WTC11 (cell line): ENCODE data around the gene KCNJ6. TPM values are rescaled to one million over a fixed set of nuclear protein-coding genes. Genes with fewer than 3 reads are reported as not detected.

Source experiments
- ATAC-seq: fragments of 200-7000 bp; cut with Tn5 transposase; 2 replicates; pipeline ENCODE4 v1.10.0; 2021; ENCODE audit warnings: mild to moderate bottlenecking, moderate library complexity
- CTCF ChIA-PET: fragments of 300-600 bp; sonication (Branson Sonifier 250); formaldehyde crosslinking; loops from one replicate; lab custom pipeline; 2021; ENCODE audit warnings: antibody characterized with exemption; lab: Charles Lee
- POLR2A ChIA-PET: fragments of 350-600 bp; sonication (Branson Sonifier 250); formaldehyde crosslinking; loops from one replicate; lab custom pipeline; 2021; ENCODE audit warnings: antibody characterized with exemption; lab: Charles Lee
- DNase-seq: peaks from one replicate; pipeline ENCODE4 v3.0.0; 2021; ENCODE audit warnings: low spot score
- H3K27ac Mint-ChIP-seq: 2 replicates; pipeline ENCODE4 v1.8.0; 2021; ENCODE audit warnings: mixed read lengths
- H3K27me3 Mint-ChIP-seq: 2 replicates; pipeline ENCODE4 v1.8.0; 2021; ENCODE audit warnings: low read depth, mild to moderate bottlenecking, moderate library complexity, mixed read lengths
- H3K36me3 Mint-ChIP-seq: 2 replicates; pipeline ENCODE4 v1.8.0; 2021; ENCODE audit warnings: mixed read lengths
- H3K4me1 Mint-ChIP-seq: 2 replicates; pipeline ENCODE4 v1.8.0; 2022; ENCODE audit warnings: mixed read lengths
- H3K4me3 Mint-ChIP-seq: 2 replicates; pipeline ENCODE4 v1.8.0; 2021; ENCODE audit warnings: mild to moderate bottlenecking, moderate library complexity, mixed read lengths
- H3K9me3 Mint-ChIP-seq: 2 replicates; pipeline ENCODE4 v1.8.0; 2021; ENCODE audit warnings: mixed read lengths
- ATF1 ChIP-seq: sonication (generic); formaldehyde crosslinking; IDR thresholded peaks from 2 replicates; pipeline ENCODE4 v1.8.1; 2023; ENCODE audit warnings: mild to moderate bottlenecking, moderate library complexity, missing genetic modification reagents
- FOXK1 ChIP-seq: sonication (generic); formaldehyde crosslinking; IDR thresholded peaks from 2 replicates; pipeline ENCODE4 v1.8.0; 2022; ENCODE audit warnings: mild to moderate bottlenecking, moderate library complexity, missing genetic modification reagents
- IRF2 ChIP-seq: sonication (generic); formaldehyde crosslinking; IDR thresholded peaks from 2 replicates; pipeline ENCODE4 v1.8.0; 2022; ENCODE audit warnings: low read depth, missing genetic modification reagents, borderline replicate concordance
- JUN ChIP-seq: sonication (generic); formaldehyde crosslinking; IDR thresholded peaks from 2 replicates; pipeline ENCODE4 v1.8.0; 2023; ENCODE audit warnings: mild to moderate bottlenecking, missing genetic modification reagents
- MYBL2 ChIP-seq: sonication (generic); formaldehyde crosslinking; IDR thresholded peaks from 2 replicates; pipeline ENCODE4 v1.8.1; 2023; ENCODE audit warnings: mild to moderate bottlenecking, moderate library complexity, missing genetic modification reagents
- NFYB ChIP-seq: sonication (generic); formaldehyde crosslinking; conservative IDR thresholded peaks from 2 replicates; pipeline ENCODE4 v1.8.0; 2022; ENCODE audit warnings: low read depth, missing genetic modification reagents
- ZNF671 ChIP-seq: fragments of 250-450 bp; sonication (Bioruptor Pico); IDR thresholded peaks from 2 replicates; pipeline ENCODE4 v1.8.0; 2021; ENCODE audit warnings: mild to moderate bottlenecking
- total RNA-seq: library from RNA; stranded (reverse); gene quantifications from 3 replicates; pipeline ENCODE4 v1.2.3, GENCODE V29; 2021
- TF ChIP-seq, protein P1 (sequence below): sonication (generic); formaldehyde crosslinking; conservative IDR thresholded peaks from 2 replicates; pipeline ENCODE4 v1.8.1; 2022; ENCODE audit warnings: mild to moderate bottlenecking, missing genetic modification reagents
- TF ChIP-seq, protein P2 (sequence below): sonication (generic); formaldehyde crosslinking; IDR thresholded peaks from 2 replicates; pipeline ENCODE4 v1.8.0; 2022; ENCODE audit warnings: mild to moderate bottlenecking, missing genetic modification reagents
- TF ChIP-seq, protein P3 (sequence below): sonication (generic); formaldehyde crosslinking; IDR thresholded peaks from 2 replicates; pipeline ENCODE4 v1.8.1; 2023; ENCODE audit warnings: mild to moderate bottlenecking, missing genetic modification reagents, borderline replicate concordance
- TF ChIP-seq, protein P4 (sequence below): fragments of 250-450 bp; sonication (Bioruptor Pico); IDR thresholded peaks from 2 replicates; pipeline ENCODE4 v1.9.0; 2021; ENCODE audit warnings: mild to moderate bottlenecking
- TF ChIP-seq, protein P5 (sequence below): sonication (generic); formaldehyde crosslinking; IDR thresholded peaks from 2 replicates; pipeline ENCODE4 v1.8.1; 2022; ENCODE audit warnings: mild to moderate bottlenecking, moderate library complexity, missing genetic modification reagents
- TF ChIP-seq, protein P6 (sequence below): fragments of 250-450 bp; sonication (Bioruptor Pico); IDR thresholded peaks from 2 replicates; pipeline ENCODE4 v1.9.0; 2021; ENCODE audit warnings: mild to moderate bottlenecking, borderline replicate concordance
- TF ChIP-seq, protein P7 (sequence below): fragments of 250-450 bp; sonication (Bioruptor Pico); IDR thresholded peaks from 2 replicates; pipeline ENCODE4 v1.9.0; 2021; ENCODE audit warnings: mild to moderate bottlenecking
- TF ChIP-seq, protein P8 (sequence below): sonication (generic); formaldehyde crosslinking; IDR thresholded peaks from 2 replicates; pipeline ENCODE4 v1.8.0; 2023; ENCODE audit warnings: missing genetic modification reagents, mild to moderate bottlenecking, borderline replicate concordance
- TF ChIP-seq, protein P9 (sequence below): fragments of 250-450 bp; sonication (Bioruptor Pico); IDR thresholded peaks from 2 replicates; pipeline ENCODE4 v2.1.2; 2022; ENCODE audit warnings: mild to moderate bottlenecking, moderate library complexity

The KCNJ6 gene
- total RNA-seq, 1 experiment from 2014 or later, result 0.35 TPM

DNA sequence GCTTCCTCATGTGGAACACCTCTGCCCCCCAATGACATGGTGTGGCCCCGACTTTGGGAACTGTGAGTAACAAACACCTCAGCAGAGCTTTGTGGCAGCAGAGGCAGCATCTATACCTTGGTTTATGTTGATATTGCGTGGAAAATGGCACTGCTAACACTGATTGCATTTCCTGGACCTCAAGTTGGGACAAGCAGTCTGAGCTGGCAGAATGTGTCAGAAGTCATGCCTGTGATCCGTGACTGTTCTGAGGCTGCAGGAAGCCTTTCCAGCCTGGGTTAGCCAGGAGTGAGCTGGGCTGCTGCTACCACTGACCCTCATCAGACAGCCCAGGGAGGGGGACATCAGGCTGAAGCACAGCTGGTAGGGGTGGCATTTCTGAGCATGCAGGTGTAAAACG is 268.5 kb downstream of the KCNJ6 start:
- ChIA-PET CTCF (interaction anchor here (0.5 to 3.5 kb wide), 2 partner anchors 27 to 473 kb away, joined by 3 to 12 read pairs; no protein-coding TSS in a partner anchor), POLR2A (no interaction called here)
- Mint-ChIP-seq H3K4me3 (no peak overlapping the region), H3K9me3 (peaks cover 6% of the 10 kb centered on the region), H3K27me3 (no peaks in the 10 kb centered on the region), H3K4me1 (peaks cover 7% of the 10 kb centered on the region), H3K36me3 (no peaks in the 10 kb centered on the region; the same call in 1 of the 2 replicates), H3K27ac (no peak overlapping the region)
- ATAC-seq (no peak), DNase-seq (no peak)
- TF ChIP-seq, protein P1, sequence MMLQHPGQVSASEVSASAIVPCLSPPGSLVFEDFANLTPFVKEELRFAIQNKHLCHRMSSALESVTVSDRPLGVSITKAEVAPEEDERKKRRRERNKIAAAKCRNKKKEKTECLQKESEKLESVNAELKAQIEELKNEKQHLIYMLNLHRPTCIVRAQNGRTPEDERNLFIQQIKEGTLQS (CRISPR knock-in tag), result no peak
- TF ChIP-seq ZNF671 (CRISPR knock-in tag) (no peak), ATF1 (CRISPR knock-in tag) (no peak), NFYB (no peak), IRF2 (CRISPR knock-in tag) (no peak), MYBL2 (CRISPR knock-in tag) (no peak), JUN (CRISPR knock-in tag) (no peak), FOXK1 (CRISPR knock-in tag) (no peak)
- TF ChIP-seq, protein P2, sequence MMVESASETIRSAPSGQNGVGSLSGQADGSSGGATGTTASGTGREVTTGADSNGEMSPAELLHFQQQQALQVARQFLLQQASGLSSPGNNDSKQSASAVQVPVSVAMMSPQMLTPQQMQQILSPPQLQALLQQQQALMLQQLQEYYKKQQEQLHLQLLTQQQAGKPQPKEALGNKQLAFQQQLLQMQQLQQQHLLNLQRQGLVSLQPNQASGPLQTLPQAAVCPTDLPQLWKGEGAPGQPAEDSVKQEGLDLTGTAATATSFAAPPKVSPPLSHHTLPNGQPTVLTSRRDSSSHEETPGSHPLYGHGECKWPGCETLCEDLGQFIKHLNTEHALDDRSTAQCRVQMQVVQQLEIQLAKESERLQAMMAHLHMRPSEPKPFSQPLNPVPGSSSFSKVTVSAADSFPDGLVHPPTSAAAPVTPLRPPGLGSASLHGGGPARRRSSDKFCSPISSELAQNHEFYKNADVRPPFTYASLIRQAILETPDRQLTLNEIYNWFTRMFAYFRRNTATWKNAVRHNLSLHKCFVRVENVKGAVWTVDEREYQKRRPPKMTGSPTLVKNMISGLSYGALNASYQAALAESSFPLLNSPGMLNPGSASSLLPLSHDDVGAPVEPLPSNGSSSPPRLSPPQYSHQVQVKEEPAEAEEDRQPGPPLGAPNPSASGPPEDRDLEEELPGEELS, result no peak
- TF ChIP-seq, protein P3, sequence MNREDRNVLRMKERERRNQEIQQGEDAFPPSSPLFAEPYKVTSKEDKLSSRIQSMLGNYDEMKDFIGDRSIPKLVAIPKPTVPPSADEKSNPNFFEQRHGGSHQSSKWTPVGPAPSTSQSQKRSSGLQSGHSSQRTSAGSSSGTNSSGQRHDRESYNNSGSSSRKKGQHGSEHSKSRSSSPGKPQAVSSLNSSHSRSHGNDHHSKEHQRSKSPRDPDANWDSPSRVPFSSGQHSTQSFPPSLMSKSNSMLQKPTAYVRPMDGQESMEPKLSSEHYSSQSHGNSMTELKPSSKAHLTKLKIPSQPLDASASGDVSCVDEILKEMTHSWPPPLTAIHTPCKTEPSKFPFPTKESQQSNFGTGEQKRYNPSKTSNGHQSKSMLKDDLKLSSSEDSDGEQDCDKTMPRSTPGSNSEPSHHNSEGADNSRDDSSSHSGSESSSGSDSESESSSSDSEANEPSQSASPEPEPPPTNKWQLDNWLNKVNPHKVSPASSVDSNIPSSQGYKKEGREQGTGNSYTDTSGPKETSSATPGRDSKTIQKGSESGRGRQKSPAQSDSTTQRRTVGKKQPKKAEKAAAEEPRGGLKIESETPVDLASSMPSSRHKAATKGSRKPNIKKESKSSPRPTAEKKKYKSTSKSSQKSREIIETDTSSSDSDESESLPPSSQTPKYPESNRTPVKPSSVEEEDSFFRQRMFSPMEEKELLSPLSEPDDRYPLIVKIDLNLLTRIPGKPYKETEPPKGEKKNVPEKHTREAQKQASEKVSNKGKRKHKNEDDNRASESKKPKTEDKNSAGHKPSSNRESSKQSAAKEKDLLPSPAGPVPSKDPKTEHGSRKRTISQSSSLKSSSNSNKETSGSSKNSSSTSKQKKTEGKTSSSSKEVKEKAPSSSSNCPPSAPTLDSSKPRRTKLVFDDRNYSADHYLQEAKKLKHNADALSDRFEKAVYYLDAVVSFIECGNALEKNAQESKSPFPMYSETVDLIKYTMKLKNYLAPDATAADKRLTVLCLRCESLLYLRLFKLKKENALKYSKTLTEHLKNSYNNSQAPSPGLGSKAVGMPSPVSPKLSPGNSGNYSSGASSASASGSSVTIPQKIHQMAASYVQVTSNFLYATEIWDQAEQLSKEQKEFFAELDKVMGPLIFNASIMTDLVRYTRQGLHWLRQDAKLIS (CRISPR knock-in tag), result no peak
- TF ChIP-seq, protein P4, sequence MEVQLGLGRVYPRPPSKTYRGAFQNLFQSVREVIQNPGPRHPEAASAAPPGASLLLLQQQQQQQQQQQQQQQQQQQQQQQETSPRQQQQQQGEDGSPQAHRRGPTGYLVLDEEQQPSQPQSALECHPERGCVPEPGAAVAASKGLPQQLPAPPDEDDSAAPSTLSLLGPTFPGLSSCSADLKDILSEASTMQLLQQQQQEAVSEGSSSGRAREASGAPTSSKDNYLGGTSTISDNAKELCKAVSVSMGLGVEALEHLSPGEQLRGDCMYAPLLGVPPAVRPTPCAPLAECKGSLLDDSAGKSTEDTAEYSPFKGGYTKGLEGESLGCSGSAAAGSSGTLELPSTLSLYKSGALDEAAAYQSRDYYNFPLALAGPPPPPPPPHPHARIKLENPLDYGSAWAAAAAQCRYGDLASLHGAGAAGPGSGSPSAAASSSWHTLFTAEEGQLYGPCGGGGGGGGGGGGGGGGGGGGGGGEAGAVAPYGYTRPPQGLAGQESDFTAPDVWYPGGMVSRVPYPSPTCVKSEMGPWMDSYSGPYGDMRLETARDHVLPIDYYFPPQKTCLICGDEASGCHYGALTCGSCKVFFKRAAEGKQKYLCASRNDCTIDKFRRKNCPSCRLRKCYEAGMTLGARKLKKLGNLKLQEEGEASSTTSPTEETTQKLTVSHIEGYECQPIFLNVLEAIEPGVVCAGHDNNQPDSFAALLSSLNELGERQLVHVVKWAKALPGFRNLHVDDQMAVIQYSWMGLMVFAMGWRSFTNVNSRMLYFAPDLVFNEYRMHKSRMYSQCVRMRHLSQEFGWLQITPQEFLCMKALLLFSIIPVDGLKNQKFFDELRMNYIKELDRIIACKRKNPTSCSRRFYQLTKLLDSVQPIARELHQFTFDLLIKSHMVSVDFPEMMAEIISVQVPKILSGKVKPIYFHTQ (CRISPR knock-in tag), result no peak
- TF ChIP-seq, protein P5, sequence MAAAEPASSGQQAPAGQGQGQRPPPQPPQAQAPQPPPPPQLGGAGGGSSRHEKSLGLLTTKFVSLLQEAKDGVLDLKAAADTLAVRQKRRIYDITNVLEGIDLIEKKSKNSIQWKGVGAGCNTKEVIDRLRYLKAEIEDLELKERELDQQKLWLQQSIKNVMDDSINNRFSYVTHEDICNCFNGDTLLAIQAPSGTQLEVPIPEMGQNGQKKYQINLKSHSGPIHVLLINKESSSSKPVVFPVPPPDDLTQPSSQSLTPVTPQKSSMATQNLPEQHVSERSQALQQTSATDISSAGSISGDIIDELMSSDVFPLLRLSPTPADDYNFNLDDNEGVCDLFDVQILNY (CRISPR knock-in tag), result no peak
- TF ChIP-seq, protein P6, sequence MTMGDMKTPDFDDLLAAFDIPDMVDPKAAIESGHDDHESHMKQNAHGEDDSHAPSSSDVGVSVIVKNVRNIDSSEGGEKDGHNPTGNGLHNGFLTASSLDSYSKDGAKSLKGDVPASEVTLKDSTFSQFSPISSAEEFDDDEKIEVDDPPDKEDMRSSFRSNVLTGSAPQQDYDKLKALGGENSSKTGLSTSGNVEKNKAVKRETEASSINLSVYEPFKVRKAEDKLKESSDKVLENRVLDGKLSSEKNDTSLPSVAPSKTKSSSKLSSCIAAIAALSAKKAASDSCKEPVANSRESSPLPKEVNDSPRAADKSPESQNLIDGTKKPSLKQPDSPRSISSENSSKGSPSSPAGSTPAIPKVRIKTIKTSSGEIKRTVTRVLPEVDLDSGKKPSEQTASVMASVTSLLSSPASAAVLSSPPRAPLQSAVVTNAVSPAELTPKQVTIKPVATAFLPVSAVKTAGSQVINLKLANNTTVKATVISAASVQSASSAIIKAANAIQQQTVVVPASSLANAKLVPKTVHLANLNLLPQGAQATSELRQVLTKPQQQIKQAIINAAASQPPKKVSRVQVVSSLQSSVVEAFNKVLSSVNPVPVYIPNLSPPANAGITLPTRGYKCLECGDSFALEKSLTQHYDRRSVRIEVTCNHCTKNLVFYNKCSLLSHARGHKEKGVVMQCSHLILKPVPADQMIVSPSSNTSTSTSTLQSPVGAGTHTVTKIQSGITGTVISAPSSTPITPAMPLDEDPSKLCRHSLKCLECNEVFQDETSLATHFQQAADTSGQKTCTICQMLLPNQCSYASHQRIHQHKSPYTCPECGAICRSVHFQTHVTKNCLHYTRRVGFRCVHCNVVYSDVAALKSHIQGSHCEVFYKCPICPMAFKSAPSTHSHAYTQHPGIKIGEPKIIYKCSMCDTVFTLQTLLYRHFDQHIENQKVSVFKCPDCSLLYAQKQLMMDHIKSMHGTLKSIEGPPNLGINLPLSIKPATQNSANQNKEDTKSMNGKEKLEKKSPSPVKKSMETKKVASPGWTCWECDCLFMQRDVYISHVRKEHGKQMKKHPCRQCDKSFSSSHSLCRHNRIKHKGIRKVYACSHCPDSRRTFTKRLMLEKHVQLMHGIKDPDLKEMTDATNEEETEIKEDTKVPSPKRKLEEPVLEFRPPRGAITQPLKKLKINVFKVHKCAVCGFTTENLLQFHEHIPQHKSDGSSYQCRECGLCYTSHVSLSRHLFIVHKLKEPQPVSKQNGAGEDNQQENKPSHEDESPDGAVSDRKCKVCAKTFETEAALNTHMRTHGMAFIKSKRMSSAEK (CRISPR knock-in tag), result no peak
- TF ChIP-seq, protein P7, sequence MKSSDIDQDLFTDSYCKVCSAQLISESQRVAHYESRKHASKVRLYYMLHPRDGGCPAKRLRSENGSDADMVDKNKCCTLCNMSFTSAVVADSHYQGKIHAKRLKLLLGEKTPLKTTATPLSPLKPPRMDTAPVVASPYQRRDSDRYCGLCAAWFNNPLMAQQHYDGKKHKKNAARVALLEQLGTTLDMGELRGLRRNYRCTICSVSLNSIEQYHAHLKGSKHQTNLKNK (CRISPR knock-in tag), result no peak
- TF ChIP-seq, protein P8, sequence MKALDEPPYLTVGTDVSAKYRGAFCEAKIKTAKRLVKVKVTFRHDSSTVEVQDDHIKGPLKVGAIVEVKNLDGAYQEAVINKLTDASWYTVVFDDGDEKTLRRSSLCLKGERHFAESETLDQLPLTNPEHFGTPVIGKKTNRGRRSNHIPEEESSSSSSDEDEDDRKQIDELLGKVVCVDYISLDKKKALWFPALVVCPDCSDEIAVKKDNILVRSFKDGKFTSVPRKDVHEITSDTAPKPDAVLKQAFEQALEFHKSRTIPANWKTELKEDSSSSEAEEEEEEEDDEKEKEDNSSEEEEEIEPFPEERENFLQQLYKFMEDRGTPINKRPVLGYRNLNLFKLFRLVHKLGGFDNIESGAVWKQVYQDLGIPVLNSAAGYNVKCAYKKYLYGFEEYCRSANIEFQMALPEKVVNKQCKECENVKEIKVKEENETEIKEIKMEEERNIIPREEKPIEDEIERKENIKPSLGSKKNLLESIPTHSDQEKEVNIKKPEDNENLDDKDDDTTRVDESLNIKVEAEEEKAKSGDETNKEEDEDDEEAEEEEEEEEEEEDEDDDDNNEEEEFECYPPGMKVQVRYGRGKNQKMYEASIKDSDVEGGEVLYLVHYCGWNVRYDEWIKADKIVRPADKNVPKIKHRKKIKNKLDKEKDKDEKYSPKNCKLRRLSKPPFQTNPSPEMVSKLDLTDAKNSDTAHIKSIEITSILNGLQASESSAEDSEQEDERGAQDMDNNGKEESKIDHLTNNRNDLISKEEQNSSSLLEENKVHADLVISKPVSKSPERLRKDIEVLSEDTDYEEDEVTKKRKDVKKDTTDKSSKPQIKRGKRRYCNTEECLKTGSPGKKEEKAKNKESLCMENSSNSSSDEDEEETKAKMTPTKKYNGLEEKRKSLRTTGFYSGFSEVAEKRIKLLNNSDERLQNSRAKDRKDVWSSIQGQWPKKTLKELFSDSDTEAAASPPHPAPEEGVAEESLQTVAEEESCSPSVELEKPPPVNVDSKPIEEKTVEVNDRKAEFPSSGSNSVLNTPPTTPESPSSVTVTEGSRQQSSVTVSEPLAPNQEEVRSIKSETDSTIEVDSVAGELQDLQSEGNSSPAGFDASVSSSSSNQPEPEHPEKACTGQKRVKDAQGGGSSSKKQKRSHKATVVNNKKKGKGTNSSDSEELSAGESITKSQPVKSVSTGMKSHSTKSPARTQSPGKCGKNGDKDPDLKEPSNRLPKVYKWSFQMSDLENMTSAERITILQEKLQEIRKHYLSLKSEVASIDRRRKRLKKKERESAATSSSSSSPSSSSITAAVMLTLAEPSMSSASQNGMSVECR (CRISPR knock-in tag), result no peak
- TF ChIP-seq, protein P9, sequence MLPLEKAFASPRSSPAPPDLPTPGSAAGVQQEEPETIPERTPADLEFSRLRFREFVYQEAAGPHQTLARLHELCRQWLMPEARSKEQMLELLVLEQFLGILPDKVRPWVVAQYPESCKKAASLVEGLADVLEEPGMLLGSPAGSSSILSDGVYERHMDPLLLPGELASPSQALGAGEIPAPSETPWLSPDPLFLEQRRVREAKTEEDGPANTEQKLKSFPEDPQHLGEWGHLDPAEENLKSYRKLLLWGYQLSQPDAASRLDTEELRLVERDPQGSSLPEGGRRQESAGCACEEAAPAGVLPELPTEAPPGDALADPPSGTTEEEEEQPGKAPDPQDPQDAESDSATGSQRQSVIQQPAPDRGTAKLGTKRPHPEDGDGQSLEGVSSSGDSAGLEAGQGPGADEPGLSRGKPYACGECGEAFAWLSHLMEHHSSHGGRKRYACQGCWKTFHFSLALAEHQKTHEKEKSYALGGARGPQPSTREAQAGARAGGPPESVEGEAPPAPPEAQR (CRISPR knock-in tag), result no peak
